Neutrophil (primary cell): ENCODE results near the gene SYT5.
A peak's percentile ranks its signal among the peaks of the same experiment; 100 is the strongest.
"Not testable (repeated sequence)": the region's sequence is repeated elsewhere in the genome, so short reads cannot be mapped to it uniquely, and the experiment has no call there.

ENCODE experiments used
- H3K27ac ChIP-seq: fragments of 200-600 bp; sonication (generic); 2 replicates; pipeline ENCODE4 v1.5.1; 2016; ENCODE audit warnings: mild to moderate bottlenecking, moderate library complexity
- H3K27me3 ChIP-seq: fragments of 200-600 bp; sonication (generic); 2 replicates; pipeline ENCODE4 v1.6.0; 2016; ENCODE audit warnings: mild to moderate bottlenecking
- H3K36me3 ChIP-seq: fragments of 200-600 bp; sonication (generic); 2 replicates; pipeline ENCODE4 v1.5.1; 2017
- H3K4me1 ChIP-seq, 2 experiments: fragments of 200-600 bp in 1 of 2; sonication (generic) in 1 of 2; 1 replicate in 1 of 2; 2 replicates in 1 of 2; pipeline versions ENCODE4 v1.5.1 to v1.6.1; 2013 to 2016; ENCODE audit warnings: low read depth in 1 of 2, low read length in 1 of 2, mild to moderate bottlenecking in 1 of 2, moderate library complexity in 1 of 2; ENCODE audit not compliant: control insufficient read depth in 1 of 2, insufficient read depth in 1 of 2
- H3K4me3 ChIP-seq, 2 experiments: fragments of 200-600 bp in 1 of 2; sonication (generic) in 1 of 2; 1 replicate in 1 of 2; 2 replicates in 1 of 2; pipeline ENCODE4 v1.5.1; 2013 to 2016; ENCODE audit warnings: low read depth in 1 of 2, low read length in 1 of 2, mild to moderate bottlenecking in 1 of 2, moderate library complexity in 1 of 2
- H3K9me3 ChIP-seq: fragments of 200-600 bp; sonication (generic); 2 replicates; pipeline ENCODE4 v1.5.1; 2016
- CTCF ChIP-seq: fragments of 200-600 bp; sonication (generic); IDR thresholded peaks from 2 replicates; pipeline ENCODE4 v1.5.1; 2016; ENCODE audit warnings: antibody characterized with exemption

Gene SYT5

GRCh38 chr19:55172741-55173140, 7.3 kb downstream of the SYT5 start:
- Histone ChIP-seq H3K9me3 (no peaks in the 10 kb centered on the region), H3K4me1 (no peaks in the 10 kb centered on the region), H3K36me3 (no peaks in the 10 kb centered on the region), H3K27ac (no peak overlapping the region), H3K27me3 (peaks cover 99% of the 10 kb centered on the region), H3K4me3 (no peak overlapping the region)
- no peak for TF ChIP-seq CTCF

- H3K27me3 ChIP-seq = peaks cover 99% of the 10 kb centered on the region
- H3K4me3 ChIP-seq, H3K9me3 ChIP-seq: not testable (repeated sequence)
Measured at GRCh38 chr19:55172318-55172717, 7.8 kb downstream of the SYT5 start.

GRCh38 chr19:55171440-55171839, 8.6 kb downstream of the SYT5 start:
- H3K4me1 ChIP-seq = peaks cover 6 to 8% of the 10 kb centered on the region in 2 experiments
- TF ChIP-seq CTCF = no peak
- H3K27me3 ChIP-seq = peaks cover 99% of the 10 kb centered on the region
- H3K36me3 ChIP-seq = no peaks in the 10 kb centered on the region
- no peaks in the 10 kb centered on the region for H3K9me3 ChIP-seq
- no peak overlapping the region for H3K27ac ChIP-seq
- no peak overlapping the region for H3K4me3 ChIP-seq

More at GRCh38 chr19:55172318-55172717, 7.8 kb downstream of the SYT5 start:
- not testable (repeated sequence) for H3K27ac ChIP-seq, H3K36me3 ChIP-seq, H3K4me1 ChIP-seq

- Histone ChIP-seq H3K36me3 (no peaks in the 10 kb centered on the region), H3K4me3 (no peak overlapping the region), H3K27me3 (peaks cover 99% of the 10 kb centered on the region), H3K27ac (no peak overlapping the region), H3K4me1 (peaks cover 8 to 13% of the 10 kb centered on the region in 2 experiments), H3K9me3 (no peaks in the 10 kb centered on the region)
- TF ChIP-seq CTCF = no peak
Measured at GRCh38 chr19:55169136-55169535, 11.0 kb downstream of the SYT5 start.

- Histone ChIP-seq H3K27ac (no peak within 1 kb of the TSS), H3K36me3 (no peaks in the 10 kb centered on the region), H3K4me1 (peaks cover 8 to 13% of the 10 kb centered on the region in 2 experiments), H3K4me3 (peak within 1 kb of the TSS in 1 of 2 experiments; percentile 10), H3K9me3 (no peaks in the 10 kb centered on the region), H3K27me3 (peaks cover 97% of the 10 kb centered on the region)
- TF ChIP-seq CTCF = no peak
Measured at GRCh38 chr19:55166530-55167268, 13.4 kb downstream of the SYT5 start, which contains the start of gene DNAAF3. TSS of gene DNAAF3 (minus strand) at chr19:55166613. CDS start at chr19:55166413, 200 bp downstream.

- TF ChIP-seq CTCF = no peak
- H3K27ac ChIP-seq = no peak overlapping the region
- no peaks in the 10 kb centered on the region for H3K36me3 ChIP-seq
- peak overlapping the region in 1 of 2 experiments; percentile 10 for H3K4me3 ChIP-seq
- no peaks in the 10 kb centered on the region for H3K9me3 ChIP-seq
- H3K27me3 ChIP-seq = peaks cover 97% of the 10 kb centered on the region
- peaks cover 8 to 13% of the 10 kb centered on the region in 2 experiments for H3K4me1 ChIP-seq
Measured at GRCh38 chr19:55165952-55166529, 14.0 kb downstream of the SYT5 start.
